Gastrocnemius medialis (tissue), 4 donors: ENCODE results near the gene CAMK2N2. TPM values are rescaled to one million over a fixed set of nuclear protein-coding genes. Genes with fewer than 3 reads are reported as not detected.

Source experiments
- ATAC-seq, 2 donors: fragments of 150-250 bp; one replicate each; pipeline ENCODE4 v1.9.1; 2016
- DNase-seq, 2 donors: peaks; one replicate each; pipeline ENCODE4 v3.0.0-alpha.2; 2019
- H3K27ac ChIP-seq, 4 donors: fragments of 200-600 bp; sonication (generic); 1 replicate in 1 of 4; 2 replicates in 3 of 4; pipeline ENCODE4 v1.5.1; 2016 to 2018; ENCODE audit warnings: mild to moderate bottlenecking in 2 of 4, moderate library complexity in 1 of 4
- H3K27me3 ChIP-seq, 3 donors: fragments of 200-600 bp; sonication (generic) in 2 of 3; 1 replicate in 1 of 3; 2 replicates in 2 of 3; pipeline versions ENCODE4 v1.5.1 to v1.6.0; 2016 to 2019; ENCODE audit warnings: mild to moderate bottlenecking in 1 of 3, moderate library complexity in 1 of 3
- H3K36me3 ChIP-seq, 2 donors: fragments of 200-600 bp; sonication (generic) in 1 of 2; one replicate each; pipeline ENCODE4 v1.5.1; 2017 to 2018
- H3K4me1 ChIP-seq, 2 donors: fragments of 200-600 bp; sonication (generic) in 1 of 2; one replicate each; pipeline ENCODE4 v1.5.1; 2016 to 2017; ENCODE audit warnings: mild to moderate bottlenecking in 2 of 2
- H3K4me3 ChIP-seq, 4 donors: fragments of 200-600 bp; sonication (generic) in 3 of 4; 1 replicate in 1 of 4; 2 replicates in 3 of 4; pipeline ENCODE4 v1.5.1; 2016 to 2019; ENCODE audit warnings: mild to moderate bottlenecking in 2 of 4
- H3K9me3 ChIP-seq, 3 donors: fragments of 200-600 bp; sonication (generic) in 2 of 3; 1 replicate in 1 of 3; 2 replicates in 2 of 3; pipeline ENCODE4 v1.5.1; 2016 to 2019
- POLR2A ChIP-seq, 2 donors: fragments of 450-650 bp; IDR thresholded peaks; one replicate each; pipeline ENCODE4 v1.6.1; 2017; ENCODE audit warnings: antibody characterized with exemption in 2 of 2, mild to moderate bottlenecking in 2 of 2, moderate library complexity in 2 of 2
- in situ Hi-C, 4 donors: fragments of 200-750 bp; cut with MboI; loops; one replicate each; pipeline versions ENCODE4 v1.15.0 to v1.8.0; 2017; ENCODE audit warnings: low sequenced_read_pairs in 4 of 4
- intact Hi-C: fragments of 100-400 bp; cut with DNase I; formaldehyde crosslinking; loops from one replicate; pipeline ENCODE4 v1.15.1; 2023; ENCODE audit warnings: low total_unique reads
- total RNA-seq, 4 donors: library from RNA; depleted of rRNA; stranded (reverse); fragments of >200 nt; gene quantifications; one replicate each; pipeline versions ENCODE4 v1.1.0 to v1.2.3, GENCODE V29; 2016
- TF ChIP-seq, protein P1 (sequence below), 5 experiments: fragments of 450-650 bp in 3 of 5; fragments of 200-600 bp in 2 of 5; sonication (generic) in 2 of 5; IDR thresholded peaks in 4 of 5; conservative IDR thresholded peaks in 1 of 5; 1 replicate in 4 of 5; 2 replicates in 1 of 5; pipeline ENCODE4 v1.5.1; 2016 to 2019; ENCODE audit warnings: antibody characterized with exemption in 5 of 5, mild to moderate bottlenecking in 3 of 5, moderate library complexity in 3 of 5

Gene CAMK2N2
- total RNA-seq, 4 donors from 2014 or later, result not detected

DNA sequence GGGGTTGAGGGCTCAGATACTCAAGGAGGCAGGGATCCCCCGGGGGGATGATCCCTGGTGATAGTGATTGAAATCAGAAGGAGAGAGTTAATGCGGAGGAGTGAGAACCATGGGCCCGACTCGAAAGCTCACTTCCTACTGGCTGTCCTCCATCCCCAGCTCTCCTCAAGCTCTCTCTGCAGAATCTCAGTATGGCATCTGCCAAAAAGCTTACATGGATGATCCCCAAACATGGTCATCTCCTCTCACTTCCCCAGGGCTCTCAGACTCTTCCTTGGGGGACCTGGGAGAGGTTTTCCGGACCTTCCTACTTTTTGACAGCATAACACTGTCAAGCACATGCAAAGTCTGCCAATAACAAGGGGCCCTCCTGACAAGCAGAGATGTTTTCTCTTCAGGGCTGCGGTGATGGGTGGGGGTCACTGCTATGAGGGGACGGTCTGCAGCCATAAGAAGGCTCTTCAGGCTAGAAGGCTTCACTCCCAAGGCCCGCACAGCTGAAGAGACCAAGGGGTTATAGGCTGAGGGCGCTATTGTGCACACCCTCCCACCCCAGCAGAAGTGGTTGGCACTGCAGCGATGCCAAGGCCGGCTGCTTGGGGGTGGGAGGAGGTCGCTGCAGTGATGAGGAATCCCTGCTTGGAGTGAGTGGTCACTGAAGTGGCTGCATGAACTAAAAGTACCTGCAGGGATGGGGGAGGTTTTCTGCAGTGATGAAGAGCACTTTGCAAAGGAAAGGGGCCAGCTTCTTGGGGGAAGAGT is 32.8 kb downstream of the CAMK2N2 start:
- Histone ChIP-seq H3K9me3 (no peaks in the 10 kb centered on the region), H3K4me1 (peaks cover 4 to 9% of the 10 kb centered on the region in 2 donors), H3K27ac (no peak overlapping the region), H3K36me3 (no peaks in the 10 kb centered on the region), H3K4me3 (peak overlapping the region in 2 of 4 donors; percentile 49 to 55), H3K27me3 (peaks cover 33 to 45% (median 36%) of the 10 kb centered on the region in 3 donors)
- DNase-seq (no peak), ATAC-seq (no peak)
- in situ Hi-C loops (loop anchor here in 2 of 4 donors (25.0 kb wide), 2 partner anchors 91 to 341 kb away; partner anchors contain the start of genes EIF2B5 (in 1 of the 2) and PARL (in 1 of the 2)), intact Hi-C loops (loop anchor here (2.0 to 5.0 kb wide), 2 partner anchors 22 to 59 kb away; no protein-coding TSS in a partner anchor)
- TF ChIP-seq, protein P1, sequence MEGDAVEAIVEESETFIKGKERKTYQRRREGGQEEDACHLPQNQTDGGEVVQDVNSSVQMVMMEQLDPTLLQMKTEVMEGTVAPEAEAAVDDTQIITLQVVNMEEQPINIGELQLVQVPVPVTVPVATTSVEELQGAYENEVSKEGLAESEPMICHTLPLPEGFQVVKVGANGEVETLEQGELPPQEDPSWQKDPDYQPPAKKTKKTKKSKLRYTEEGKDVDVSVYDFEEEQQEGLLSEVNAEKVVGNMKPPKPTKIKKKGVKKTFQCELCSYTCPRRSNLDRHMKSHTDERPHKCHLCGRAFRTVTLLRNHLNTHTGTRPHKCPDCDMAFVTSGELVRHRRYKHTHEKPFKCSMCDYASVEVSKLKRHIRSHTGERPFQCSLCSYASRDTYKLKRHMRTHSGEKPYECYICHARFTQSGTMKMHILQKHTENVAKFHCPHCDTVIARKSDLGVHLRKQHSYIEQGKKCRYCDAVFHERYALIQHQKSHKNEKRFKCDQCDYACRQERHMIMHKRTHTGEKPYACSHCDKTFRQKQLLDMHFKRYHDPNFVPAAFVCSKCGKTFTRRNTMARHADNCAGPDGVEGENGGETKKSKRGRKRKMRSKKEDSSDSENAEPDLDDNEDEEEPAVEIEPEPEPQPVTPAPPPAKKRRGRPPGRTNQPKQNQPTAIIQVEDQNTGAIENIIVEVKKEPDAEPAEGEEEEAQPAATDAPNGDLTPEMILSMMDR (IDR thresholded peaks at IDR 0.05 in 4 of 5, conservative IDR thresholded peaks at IDR 0.05 in 1 of 5), result no peak
- no peak for TF ChIP-seq POLR2A (IDR thresholded peaks at IDR 0.05)

DNA sequence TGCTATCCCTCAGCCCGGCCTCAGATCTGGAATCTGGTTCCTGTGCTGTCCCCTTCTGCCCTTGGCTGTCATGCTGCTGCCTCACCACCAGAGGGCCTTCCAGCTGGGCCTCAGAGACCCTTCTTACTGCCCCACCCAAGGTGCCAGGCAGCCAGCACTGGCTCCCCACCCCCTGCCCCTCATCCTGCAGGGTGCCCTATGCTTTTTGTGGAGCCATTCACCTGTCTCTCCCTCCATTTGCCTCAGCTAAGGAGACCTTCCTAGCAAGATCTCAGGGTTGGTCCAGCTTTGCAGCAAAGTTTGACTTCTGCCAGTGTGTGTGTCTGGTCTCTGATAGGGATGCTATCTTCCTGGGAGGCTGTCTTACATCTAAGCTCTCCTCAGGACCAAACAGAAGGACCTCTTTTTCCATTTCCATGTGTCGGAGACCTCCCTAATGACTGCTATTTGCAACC is 33.8 kb downstream of the CAMK2N2 start:
- Histone ChIP-seq H3K27me3 (peaks cover 33 to 43% (median 36%) of the 10 kb centered on the region in 3 donors), H3K4me3 (no peak overlapping the region), H3K27ac (no peak overlapping the region), H3K9me3 (no peaks in the 10 kb centered on the region), H3K36me3 (no peaks in the 10 kb centered on the region), H3K4me1 (peaks cover 4 to 9% of the 10 kb centered on the region in 2 donors)
- ATAC-seq, result peak; percentile 25 to 54
- no peak for DNase-seq
- intact Hi-C loops (loop anchor here (5.0 kb wide), 1 partner anchor 60 kb away; no protein-coding TSS in a partner anchor), in situ Hi-C loops (loop anchor here in 2 of 4 donors (25.0 kb wide), 2 partner anchors 90 to 340 kb away; partner anchors contain the start of genes EIF2B5 (in 1 of the 2) and PARL (in 1 of the 2))
- TF ChIP-seq POLR2A (IDR thresholded peaks at IDR 0.05), result no peak
- TF ChIP-seq, protein P1 (IDR thresholded peaks at IDR 0.05 in 4 of 5, conservative IDR thresholded peaks at IDR 0.05 in 1 of 5), result peak; percentile 57 to 79 (median 68)

DNA sequence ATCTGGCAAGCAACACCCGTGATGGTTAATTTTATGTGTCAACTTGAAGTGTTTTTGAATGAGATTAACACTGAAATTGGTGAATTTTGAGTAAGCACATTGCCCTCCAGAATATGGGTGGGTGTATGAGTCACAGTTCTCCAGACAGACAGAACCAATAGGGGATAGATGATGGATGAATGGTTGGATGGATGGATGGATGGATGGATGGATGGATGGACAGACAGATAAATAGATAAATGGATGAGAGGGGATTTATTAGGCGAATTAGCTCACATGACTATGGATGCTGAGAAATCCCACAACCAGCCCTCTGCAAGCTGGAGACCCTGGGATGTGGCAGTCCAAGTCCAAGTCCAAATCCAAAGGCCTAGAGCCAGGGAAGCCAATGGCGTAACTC is 37.4 kb downstream of the CAMK2N2 start:
- in situ Hi-C loops (no loop called here), intact Hi-C loops (no loop called here)
- DNase-seq, result no peak
- peaks cover 6 to 16% (median 10%) of the 10 kb centered on the region in 3 donors for H3K27me3 ChIP-seq
- ATAC-seq, result no peak
- no peak overlapping the region for H3K27ac ChIP-seq
- H3K9me3 ChIP-seq, result no peaks in the 10 kb centered on the region
- H3K36me3 ChIP-seq, result no peaks in the 10 kb centered on the region
- no peaks in the 10 kb centered on the region for H3K4me1 ChIP-seq
- H3K4me3 ChIP-seq, result no peak overlapping the region
- TF ChIP-seq, protein P1 (IDR thresholded peaks at IDR 0.05 in 4 of 5, conservative IDR thresholded peaks at IDR 0.05 in 1 of 5), result no peak
- no peak for TF ChIP-seq POLR2A (IDR thresholded peaks at IDR 0.05)

DNA sequence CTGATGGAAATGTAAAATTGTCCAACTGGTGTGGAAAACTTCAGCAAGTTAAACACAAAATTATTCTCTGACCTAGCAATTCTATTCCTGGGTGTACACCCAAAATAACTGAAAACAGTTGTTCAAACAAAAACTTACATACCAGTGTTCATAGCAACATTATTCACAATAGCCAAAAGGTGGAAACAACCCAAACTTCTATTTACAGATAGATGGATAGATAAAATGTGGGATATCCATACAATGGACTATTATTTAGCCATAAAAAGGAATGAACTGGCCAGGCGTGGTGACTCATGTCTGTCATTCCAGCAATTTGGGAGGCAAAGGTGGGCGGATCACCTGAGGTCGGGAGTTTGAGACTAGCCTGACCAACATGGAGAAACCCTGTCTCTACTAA is 38.8 kb downstream of the CAMK2N2 start:
- Histone ChIP-seq H3K4me3 (no peak overlapping the region), H3K27me3 (peaks cover 0 to 7% (median 3%) of the 10 kb centered on the region in 3 donors), H3K9me3 (no peaks in the 10 kb centered on the region), H3K36me3 (no peaks in the 10 kb centered on the region), H3K4me1 (no peaks in the 10 kb centered on the region), H3K27ac (no peak overlapping the region)
- DNase-seq, result no peak
- intact Hi-C loops, result no loop called here
- no peak for ATAC-seq
- TF ChIP-seq, protein P1 (IDR thresholded peaks at IDR 0.05 in 4 of 5, conservative IDR thresholded peaks at IDR 0.05 in 1 of 5), result no peak
- no peak for TF ChIP-seq POLR2A (IDR thresholded peaks at IDR 0.05)
- in situ Hi-C loops, result no loop called here
